Measurements from ENCODE around the gene AGFG2.

AGFG2 gene

DNA sequence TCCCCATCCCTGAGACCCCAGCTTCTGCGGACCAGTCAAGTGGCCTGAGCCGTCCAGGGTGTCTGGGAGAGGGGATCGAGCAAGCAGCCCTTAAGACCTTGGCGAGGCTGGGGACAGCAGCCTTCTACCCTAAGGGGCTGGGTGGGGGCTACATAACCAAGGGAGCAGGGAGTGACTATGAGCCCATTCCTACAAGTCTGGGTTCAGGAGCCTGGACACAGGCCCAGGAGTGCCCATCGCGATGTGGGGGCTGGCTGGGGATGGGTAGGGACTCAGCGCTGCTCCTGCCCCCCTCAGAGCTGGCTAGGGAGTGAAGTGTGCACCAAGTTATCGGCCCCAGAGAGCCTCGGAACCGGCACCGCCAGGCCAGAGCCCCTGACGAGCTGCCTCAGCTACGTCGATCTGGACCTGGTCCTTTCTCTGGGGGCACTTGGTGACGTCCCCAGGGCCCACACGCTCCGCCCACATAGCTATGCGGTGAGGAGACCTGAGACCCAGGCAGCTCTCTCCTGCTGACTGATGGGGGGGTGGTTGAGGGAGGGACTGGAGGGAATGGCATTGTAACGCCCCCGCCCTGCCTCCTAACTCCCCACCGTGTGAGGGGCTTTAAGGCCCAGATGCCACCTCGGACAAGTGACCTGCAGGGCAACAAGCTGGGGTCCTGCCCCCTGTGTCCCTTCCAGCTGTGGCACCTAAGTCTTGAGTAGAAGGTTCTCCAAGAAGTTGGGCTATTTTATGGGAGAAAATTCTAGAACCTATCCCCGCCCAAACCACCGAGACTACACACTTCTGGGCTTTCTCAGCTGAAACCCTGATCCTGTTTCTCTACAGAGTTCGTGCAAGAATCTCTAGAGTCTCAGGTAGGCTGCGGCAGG, 32.2 kb downstream of the AGFG2 start:
- no peaks in the 10 kb centered on the region for H3K27me3 Mint-ChIP-seq
- H3K4me3 Mint-ChIP-seq, result peak overlapping the region in 1 of 2 donors; percentile 75

DNA sequence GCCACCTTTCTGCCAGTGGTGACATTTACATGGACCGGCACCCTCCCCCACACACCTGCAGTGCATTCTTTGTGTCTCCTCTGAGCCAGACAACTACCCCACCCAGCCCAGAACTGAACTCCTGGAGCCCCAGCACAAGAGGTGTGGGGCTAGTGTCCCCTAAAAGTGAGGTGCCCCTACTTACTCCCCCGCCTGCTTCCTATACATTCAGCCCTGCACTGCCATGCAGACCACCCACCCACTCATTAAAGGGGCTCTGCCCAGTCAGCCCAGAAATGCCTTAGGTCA, 32.8 kb downstream of the AGFG2 start:
- H3K27ac Mint-ChIP-seq, result peak overlapping the region in 1 of 2 donors; percentile 96
- DNase-seq, result no peak
- no peaks in the 10 kb centered on the region for H3K9me3 Mint-ChIP-seq
- peaks cover 79% of the 10 kb centered on the region for H3K4me1 Mint-ChIP-seq
- no peak for ATAC-seq
- H3K4me3 Mint-ChIP-seq, result peak overlapping the region in 1 of 2 donors; percentile 14
- H3K27me3 Mint-ChIP-seq, result no peaks in the 10 kb centered on the region

More for the DNA sequence above, 32.2 kb downstream of the AGFG2 start:
- Mint-ChIP-seq H3K27ac (peak overlapping the region in 1 of 2 donors; percentile 96), H3K4me1 (peaks cover 79% of the 10 kb centered on the region), H3K9me3 (no peaks in the 10 kb centered on the region)
- DNase-seq (peak in 1 of 2 donors; percentile 30), ATAC-seq (no peak)

DNA sequence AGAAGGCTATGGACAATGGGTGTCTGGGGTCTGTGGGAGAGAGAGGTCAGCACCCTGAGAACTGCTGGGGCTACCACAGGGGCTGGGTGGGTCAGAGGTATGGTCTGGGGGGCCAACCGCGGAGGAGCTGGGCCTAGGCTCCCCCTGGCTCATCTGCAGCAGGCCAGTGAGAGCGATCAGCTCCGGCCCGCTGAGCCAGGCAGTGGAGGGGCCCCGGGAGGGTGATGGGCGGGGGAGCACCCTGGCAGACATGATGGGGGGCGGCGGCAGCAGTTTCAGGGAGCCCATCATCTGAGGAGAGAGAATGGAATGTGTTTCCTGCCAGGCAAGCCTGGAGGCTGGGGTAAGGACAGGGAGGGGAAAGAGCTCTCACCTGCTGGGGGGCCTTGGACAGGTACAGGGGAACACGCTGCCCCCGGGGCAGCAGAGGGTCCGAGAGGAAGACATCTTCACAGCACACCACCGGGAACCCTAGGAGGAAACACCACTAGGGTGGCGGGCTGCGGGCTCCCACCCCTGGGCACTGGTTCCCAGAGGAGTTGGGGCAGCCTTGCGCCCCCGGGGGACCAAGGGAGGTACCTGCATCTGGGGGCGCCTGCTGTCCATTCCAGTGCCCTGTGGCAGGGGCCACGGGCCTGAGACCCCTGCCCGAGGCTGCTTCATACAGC, 33.4 kb downstream of the AGFG2 start:
- H3K4me1 Mint-ChIP-seq, result peaks cover 72% of the 10 kb centered on the region
- H3K27ac Mint-ChIP-seq, result peak overlapping the region in 1 of 2 donors; percentile 96
- no peak for ATAC-seq
- H3K4me3 Mint-ChIP-seq, result no peak overlapping the region
- no peaks in the 10 kb centered on the region for H3K27me3 Mint-ChIP-seq
- H3K9me3 Mint-ChIP-seq, result no peaks in the 10 kb centered on the region
- DNase-seq, result no peak

DNA sequence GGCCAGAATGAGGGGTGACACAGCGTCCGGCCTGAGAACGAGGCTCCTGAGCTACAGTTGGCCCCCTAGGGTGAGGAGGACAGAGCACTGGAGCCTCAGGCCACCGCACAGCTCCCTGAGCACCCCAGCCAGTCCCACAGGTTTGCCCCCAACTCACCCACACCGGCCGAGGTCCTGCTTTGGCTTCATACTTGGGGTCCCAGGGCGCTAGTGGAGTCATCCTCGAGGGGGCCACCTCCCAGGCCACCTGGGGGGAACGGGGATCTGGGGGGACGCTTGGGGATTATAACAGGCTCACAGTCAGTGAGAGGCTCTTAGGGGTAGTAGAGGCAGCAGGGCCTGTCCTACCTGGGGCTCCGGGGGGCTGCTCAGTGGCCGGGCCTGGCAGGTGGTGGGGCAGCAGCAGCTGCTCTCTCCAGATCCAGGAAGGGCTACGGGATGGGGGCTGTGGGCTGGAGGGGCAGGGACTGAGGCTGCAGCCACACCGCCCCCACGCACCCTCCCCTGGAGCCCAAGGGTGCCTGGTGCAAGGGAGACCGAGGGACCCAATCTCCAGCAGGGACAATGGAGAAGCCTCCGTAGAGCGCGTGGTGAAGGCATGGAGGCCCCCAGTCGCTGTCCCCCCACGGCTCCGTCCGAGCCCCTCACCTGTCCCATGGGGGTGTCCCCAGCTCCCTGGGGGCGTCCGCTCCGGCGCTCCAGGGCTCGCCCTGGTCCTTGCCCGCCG, 34.1 kb downstream of the AGFG2 start:
- H3K9me3 Mint-ChIP-seq, result no peaks in the 10 kb centered on the region
- peak overlapping the region in 1 of 2 donors; percentile 92 for H3K27ac Mint-ChIP-seq
- H3K4me3 Mint-ChIP-seq, result peak overlapping the region in 1 of 2 donors; percentile 39
- no peak for ATAC-seq
- H3K4me1 Mint-ChIP-seq, result peaks cover 65% of the 10 kb centered on the region
- H3K27me3 Mint-ChIP-seq, result no peaks in the 10 kb centered on the region
- DNase-seq, result no peak

DNA sequence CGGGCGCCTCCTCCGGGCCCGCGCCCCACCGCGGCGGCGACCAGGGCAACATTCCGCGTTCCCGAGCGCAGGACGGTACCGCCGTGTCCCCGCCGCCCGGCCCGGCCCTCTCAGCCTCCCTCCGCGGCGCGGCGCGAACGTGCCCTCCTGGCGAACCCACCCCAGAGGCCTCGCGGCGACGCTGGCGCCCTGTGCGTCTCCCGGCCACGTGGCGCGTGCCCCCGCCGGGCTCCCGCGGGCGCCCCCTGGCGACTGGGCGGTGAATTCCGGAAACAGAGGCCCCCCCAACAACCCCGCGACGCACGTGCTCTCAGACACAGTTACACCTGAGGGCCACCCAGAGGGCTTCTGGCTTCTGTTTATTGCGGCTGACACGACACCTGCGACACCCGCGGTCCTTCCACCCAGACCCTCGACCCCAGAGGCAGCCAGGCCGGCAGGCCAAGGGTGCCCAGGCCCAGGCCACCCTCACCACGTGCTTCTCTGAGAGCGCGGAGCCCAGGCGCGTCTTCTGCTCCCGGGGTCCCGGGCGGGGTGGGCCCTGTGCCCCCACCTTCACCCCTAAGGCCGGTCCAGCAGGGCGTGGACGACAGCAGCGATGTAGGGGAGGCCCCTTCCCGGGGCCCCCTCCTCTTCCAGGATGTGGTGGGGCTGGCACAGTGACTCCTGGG, 34.8 kb downstream of the AGFG2 start, which contains the start of gene SAP25:
TSS of gene SAP25 (minus strand) at position 210 of the 671 bp plus-strand sequence. CDS start at position 52, 158 bp downstream.
- H3K4me1 Mint-ChIP-seq, result peaks cover 60% of the 10 kb centered on the region
- H3K27me3 Mint-ChIP-seq, result no peaks in the 10 kb centered on the region
- DNase-seq (no peak), ATAC-seq (peak; percentile 10)
- H3K4me3 Mint-ChIP-seq, result peak within 1 kb of the TSS in 1 of 2 donors; percentile 39
- peak within 1 kb of the TSS in 1 of 2 donors; percentile 92 for H3K27ac Mint-ChIP-seq
- H3K9me3 Mint-ChIP-seq, result no peaks in the 10 kb centered on the region

DNA sequence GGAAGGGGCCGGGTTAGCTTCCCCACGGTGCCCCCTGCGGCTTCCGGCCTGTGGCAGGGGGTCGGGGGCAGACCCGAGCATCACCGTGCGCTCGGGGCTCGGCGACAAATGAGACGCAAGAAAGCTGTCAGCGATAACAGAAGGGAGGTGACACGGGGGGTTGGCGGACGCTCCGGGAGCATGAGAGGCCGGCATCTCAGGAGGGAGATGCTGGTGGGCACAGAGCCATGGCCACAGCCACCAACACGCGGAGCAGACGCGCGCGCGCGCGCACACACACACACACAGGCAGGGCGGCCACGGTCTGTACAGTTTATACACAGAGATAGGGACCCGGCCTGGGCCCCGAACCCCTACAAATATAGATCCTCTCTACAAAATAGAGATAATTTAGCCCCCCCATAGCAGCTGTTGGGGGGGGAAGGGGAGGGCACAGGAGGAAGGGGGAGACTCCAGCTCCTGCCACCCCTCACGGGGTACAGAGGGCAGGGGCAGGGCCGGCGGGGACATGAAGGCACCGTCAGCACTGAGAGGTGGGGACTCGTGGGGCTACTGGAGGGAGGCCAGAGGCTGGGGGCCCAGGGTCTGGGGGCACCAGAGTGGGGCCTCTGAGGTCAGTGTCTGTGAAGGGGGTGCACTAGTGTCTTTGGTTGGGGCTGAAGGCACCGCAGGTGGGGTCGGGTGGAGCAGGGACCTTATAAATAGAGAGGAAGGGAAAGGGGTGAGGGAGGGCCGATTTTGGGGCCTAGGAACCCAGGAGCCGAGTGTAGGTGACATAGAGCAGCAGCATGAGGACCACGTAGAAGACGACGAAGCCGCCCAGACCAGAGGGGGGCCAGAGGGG, 35.6 kb downstream of the AGFG2 start:
- Mint-ChIP-seq H3K4me1 (peaks cover 56% of the 10 kb centered on the region), H3K4me3 (no peak overlapping the region), H3K27me3 (no peaks in the 10 kb centered on the region), H3K9me3 (no peaks in the 10 kb centered on the region), H3K27ac (peak overlapping the region; percentile 40 to 67)
- DNase-seq (no peak), ATAC-seq (no peak)

DNA sequence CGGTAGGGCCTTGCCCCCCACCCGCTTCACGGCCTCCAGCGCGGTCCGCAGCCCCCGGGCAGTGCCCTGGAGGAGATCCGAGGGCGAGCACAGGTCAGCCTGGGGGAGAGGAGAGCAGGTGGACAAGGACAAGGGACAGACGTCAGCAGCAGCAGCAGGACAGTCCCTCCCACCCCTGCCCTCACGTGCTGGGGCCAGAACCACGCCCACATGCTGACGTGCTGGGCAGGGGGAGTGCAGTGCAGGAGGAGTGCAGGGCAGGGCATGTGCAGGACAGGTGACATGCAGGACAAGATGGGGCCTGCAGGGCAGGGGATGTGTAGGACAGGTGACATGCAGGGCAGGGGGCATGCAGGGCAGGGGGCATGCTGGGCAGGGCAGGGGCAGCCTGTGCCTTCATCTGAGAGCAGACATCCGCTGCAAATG, 36.2 kb downstream of the AGFG2 start:
- H3K4me1 Mint-ChIP-seq, result peaks cover 49% of the 10 kb centered on the region
- ATAC-seq (no peak), DNase-seq (no peak)
- H3K4me3 Mint-ChIP-seq, result no peak overlapping the region
- no peaks in the 10 kb centered on the region for H3K9me3 Mint-ChIP-seq
- H3K27ac Mint-ChIP-seq, result peak overlapping the region in 1 of 2 donors; percentile 67
- H3K27me3 Mint-ChIP-seq, result no peaks in the 10 kb centered on the region

DNA sequence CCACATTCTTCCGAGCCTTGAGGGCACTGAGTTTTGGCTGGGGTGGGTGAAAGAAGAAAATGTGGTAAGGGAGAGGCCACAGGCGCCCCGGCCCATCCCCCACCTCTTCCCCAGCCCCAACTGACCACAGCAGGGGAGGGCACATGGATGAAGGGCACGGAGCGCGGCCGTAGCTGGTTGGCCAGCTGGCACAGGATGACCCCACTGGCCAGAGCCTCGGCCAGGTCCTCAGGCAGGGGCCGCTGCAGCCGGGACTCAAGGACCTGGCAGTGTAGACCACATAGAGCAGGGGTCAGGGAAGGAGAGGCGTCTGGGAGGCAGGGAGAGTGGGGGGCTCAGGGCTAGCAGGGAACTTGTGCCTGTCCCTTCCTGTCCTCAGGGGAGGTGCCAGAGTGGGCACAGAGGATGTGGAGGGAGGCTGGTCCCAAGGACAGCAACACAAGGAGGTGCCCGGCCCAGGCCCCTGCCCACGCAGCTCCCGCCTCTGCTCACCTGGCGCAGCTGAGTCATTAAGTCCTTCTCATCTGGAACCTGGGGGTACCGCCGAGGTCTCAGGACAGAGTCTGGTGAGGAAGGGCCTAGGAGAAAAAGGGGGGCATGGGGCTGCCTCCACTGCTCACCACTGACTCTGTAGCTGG, 36.9 kb downstream of the AGFG2 start:
- H3K4me1 Mint-ChIP-seq, result peaks cover 43% of the 10 kb centered on the region
- peak overlapping the region in 1 of 2 donors; percentile 69 for H3K27ac Mint-ChIP-seq
- DNase-seq (no peak), ATAC-seq (no peak)
- H3K9me3 Mint-ChIP-seq, result no peaks in the 10 kb centered on the region
- H3K4me3 Mint-ChIP-seq, result no peak overlapping the region
- H3K27me3 Mint-ChIP-seq, result no peaks in the 10 kb centered on the region

DNA sequence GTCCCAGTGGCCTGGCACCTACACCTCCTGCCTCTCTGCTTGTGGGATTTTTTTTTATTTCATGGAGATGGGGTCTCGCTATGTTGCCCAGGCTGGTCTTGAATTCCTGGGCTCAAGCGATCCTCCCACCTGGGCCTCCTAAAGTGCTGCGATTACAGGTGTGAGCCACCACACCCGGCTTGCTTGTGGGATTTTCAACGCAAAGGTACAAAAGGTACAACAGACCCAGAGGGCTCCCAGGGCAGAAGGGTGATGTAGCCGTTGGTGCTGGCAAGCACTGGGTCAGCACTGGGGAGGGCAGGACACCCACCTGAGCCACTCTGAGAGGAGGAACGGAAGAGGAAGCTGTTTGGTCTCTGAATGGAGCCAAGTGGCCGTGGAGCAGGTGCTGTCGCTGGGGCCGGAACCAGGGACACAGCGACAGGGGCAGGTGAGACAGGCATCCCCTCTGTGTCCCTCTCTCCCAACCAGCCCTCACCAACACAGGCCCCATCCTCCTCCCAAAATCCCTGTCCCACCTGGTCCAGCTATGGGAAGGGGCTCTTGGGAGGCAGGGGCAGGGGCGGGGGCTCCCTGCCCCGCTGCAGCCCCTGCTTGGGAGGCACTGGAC, 37.5 kb downstream of the AGFG2 start:
- Mint-ChIP-seq H3K27ac (peak overlapping the region in 1 of 2 donors; percentile 69), H3K9me3 (no peaks in the 10 kb centered on the region), H3K4me3 (no peak overlapping the region), H3K27me3 (no peaks in the 10 kb centered on the region), H3K4me1 (peaks cover 37% of the 10 kb centered on the region)
- DNase-seq (no peak), ATAC-seq (no peak)

DNA sequence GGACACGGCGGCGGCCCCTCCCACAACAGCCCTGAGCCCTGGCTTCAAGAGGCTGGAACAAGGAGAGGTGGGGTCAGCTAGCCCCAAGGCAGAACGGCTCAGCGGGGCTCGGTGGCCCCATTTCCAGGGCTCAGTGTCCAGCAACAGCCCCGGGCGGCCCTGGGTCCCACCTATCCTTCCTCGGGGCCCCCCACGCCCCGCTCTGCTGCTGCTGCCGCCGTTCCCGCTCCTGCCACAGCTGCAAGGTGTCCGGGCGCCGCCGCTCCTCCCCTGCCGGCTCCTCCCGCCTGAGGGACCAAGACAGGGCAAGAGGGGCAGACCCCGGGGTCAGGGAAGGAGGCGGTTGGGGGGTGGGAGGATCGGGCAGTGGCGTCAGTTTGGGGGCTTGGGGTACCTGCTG, 38.1 kb downstream of the AGFG2 start:
- no peak for ATAC-seq
- DNase-seq, result no peak
- H3K4me1 Mint-ChIP-seq, result peaks cover 31% of the 10 kb centered on the region
- no peaks in the 10 kb centered on the region for H3K27me3 Mint-ChIP-seq
- H3K27ac Mint-ChIP-seq, result no peak overlapping the region
- H3K9me3 Mint-ChIP-seq, result no peaks in the 10 kb centered on the region
- H3K4me3 Mint-ChIP-seq, result no peak overlapping the region

DNA sequence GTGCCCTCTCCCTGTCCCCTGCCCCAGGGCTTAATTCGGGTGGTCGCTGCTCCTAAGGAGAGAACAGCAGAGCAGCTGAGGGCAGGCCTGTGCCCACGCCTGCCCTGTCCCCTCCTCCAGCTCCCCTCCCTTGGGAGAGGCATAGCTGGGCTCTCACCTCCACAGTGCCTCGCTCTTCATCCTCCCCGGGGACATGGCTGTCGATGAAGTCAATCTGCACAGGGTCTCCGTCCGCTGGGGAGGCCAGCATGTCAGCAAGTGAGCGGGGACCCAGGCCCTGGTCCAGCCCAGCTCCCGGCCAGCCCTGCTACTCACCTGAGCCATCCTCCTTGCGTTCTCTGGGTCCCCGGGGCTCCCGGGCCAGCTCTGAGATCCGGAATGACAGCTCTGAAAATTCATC, 38.5 kb downstream of the AGFG2 start:
- no peak overlapping the region for H3K27ac Mint-ChIP-seq
- no peaks in the 10 kb centered on the region for H3K27me3 Mint-ChIP-seq
- no peak for ATAC-seq

DNA sequence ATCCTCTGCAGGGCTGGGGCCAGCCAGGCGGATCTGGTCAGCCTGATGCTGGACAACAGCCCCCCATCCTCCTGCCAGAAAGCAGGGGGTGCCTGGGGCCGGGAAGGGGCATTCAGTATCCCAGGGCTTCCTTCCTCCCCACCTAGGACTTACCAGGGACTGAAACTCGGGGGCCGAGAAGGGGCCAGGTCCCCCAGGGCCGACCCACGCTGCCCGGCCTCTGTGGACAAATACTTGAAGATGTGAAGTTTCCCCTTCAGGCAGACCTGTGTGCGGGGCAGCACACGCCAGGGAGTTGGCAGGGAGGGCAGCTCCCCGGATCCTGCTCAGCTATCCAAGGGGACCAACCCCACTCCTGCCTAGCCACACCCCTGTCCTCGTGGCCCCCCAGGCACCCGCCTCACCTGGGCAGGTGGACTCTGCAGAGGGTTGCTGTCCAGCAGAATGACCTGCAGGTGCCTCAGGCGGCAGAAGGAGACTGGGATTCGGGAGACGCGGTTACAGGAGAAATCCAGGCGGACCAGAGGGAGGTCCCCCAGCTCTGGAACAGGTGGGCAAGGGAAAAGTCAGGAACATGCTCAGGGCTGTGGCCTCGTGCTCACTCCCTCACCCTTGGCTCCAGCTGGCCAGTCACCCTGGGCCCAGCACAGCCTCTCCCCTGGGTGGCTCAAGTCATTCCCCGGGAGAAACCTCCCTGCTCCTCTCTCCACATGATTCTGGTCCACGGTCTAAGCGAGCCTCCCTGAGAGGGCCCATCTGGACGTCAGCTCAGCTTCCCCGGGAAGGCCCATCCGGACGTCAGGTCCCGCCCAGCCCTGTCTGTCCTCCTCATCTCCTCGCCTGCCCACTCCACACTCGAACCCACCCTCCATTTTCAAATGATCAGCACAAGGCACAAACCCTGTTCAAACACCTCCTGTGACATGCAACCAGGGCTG, 39.5 kb downstream of the AGFG2 start:
- H3K9me3 Mint-ChIP-seq, result no peaks in the 10 kb centered on the region
- no peak for DNase-seq
- no peak for ATAC-seq
- H3K27me3 Mint-ChIP-seq, result no peaks in the 10 kb centered on the region
- H3K4me3 Mint-ChIP-seq, result no peak overlapping the region
- peak overlapping the region in 1 of 2 donors; percentile 52 for H3K27ac Mint-ChIP-seq
- peaks cover 33% of the 10 kb centered on the region for H3K4me1 Mint-ChIP-seq

More for the DNA sequence above, 38.5 kb downstream of the AGFG2 start:
- Mint-ChIP-seq H3K4me3 (no peak overlapping the region), H3K9me3 (no peaks in the 10 kb centered on the region), H3K4me1 (peaks cover 31% of the 10 kb centered on the region)
- no peak for DNase-seq

Data from stimulated activated naive CD8-positive, alpha-beta T cell treated with anti-CD3 and anti-CD28 coated beads, Interleukin-15, amount 100 ng/mL, for 72 hours (primary cell).